GM18873 (cell line): ENCODE data around the gene PTH2.
A peak's percentile ranks its signal among the peaks of the same experiment; 100 is the strongest.
"Not testable (repeated sequence)": the region's sequence is repeated elsewhere in the genome, so short reads cannot be mapped to it uniquely, and the experiment has no call there.

Experiments
- ATAC-seq: cut with Tn5 transposase; IDR thresholded peaks from one replicate; pipeline ENCODE4 v1.9.1; 2021; ENCODE audit warnings: mild to moderate bottlenecking, moderate library complexity, moderate number of reproducible peaks; ENCODE audit not compliant: unreplicated experiment, low FRiP score

Gene PTH2

GRCh38 chr19:49450405-49450804 lies 27.2 kb upstream of the PTH2 start:
- ATAC-seq: no peak

- no peak for ATAC-seq
These were observed 25.2 kb upstream of the PTH2 start for GRCh38 chr19:49448432-49448786.

- ATAC-seq: no peak
These were observed 24.5 kb upstream of the PTH2 start for GRCh38 chr19:49447485-49448431.

- no peak for ATAC-seq
These were observed 22.8 kb upstream of the PTH2 start for GRCh38 chr19:49445997-49446396.

GRCh38 chr19:49444100-49444700 lies 21.0 kb upstream of the PTH2 start:
- ATAC-seq: not testable (repeated sequence)

- peak; percentile 78 for ATAC-seq
These were observed 20.3 kb upstream of the PTH2 start for GRCh38 chr19:49443366-49444099.

GRCh38 chr19:49442771-49443365 lies 19.6 kb upstream of the PTH2 start:
- ATAC-seq: no peak

- ATAC-seq: no peak
These were observed 19.1 kb upstream of the PTH2 start for GRCh38 chr19:49442354-49442753.

- ATAC-seq: no peak
These were observed 18.7 kb upstream of the PTH2 start for GRCh38 chr19:49441960-49442350.

- no peak for ATAC-seq
These were observed 18.1 kb upstream of the PTH2 start, which contains the start of gene SLC17A7 for GRCh38 chr19:49441210-49441959. Gene SLC17A7, minus strand, starts transcription at chr19:49441527. Its CDS starts 148 bp downstream, at chr19:49441379.

GRCh38 chr19:49440439-49441209 lies 17.4 kb upstream of the PTH2 start:
- ATAC-seq: no peak

- no peak for ATAC-seq
These were observed 16.6 kb upstream of the PTH2 start for GRCh38 chr19:49439836-49440235.

- ATAC-seq: no peak
These were observed 15.0 kb upstream of the PTH2 start for GRCh38 chr19:49438261-49438660.

- no peak for ATAC-seq
These were observed 14.0 kb upstream of the PTH2 start for GRCh38 chr19:49437231-49437630.

- no peak for ATAC-seq
These were observed 13.3 kb upstream of the PTH2 start for GRCh38 chr19:49436381-49437017.

GRCh38 chr19:49435670-49436069 lies 12.4 kb upstream of the PTH2 start:
- ATAC-seq: no peak

GRCh38 chr19:49434907-49435583 lies 11.8 kb upstream of the PTH2 start:
- no peak for ATAC-seq

GRCh38 chr19:49433240-49433901 lies 10.1 kb upstream of the PTH2 start:
- ATAC-seq: no peak
